NCI-H1694 (cell line): ENCODE data around the gene ZCWPW1.

Experiments used
- DNase-seq: peaks from one replicate; lab custom pipeline; 2025; lab: John Stamatoyannopoulos, UW

The ZCWPW1 gene

GRCh38 chr7:100432053-100432452, 3.5 kb upstream of the ZCWPW1 start:
- no peak for DNase-seq

- no peak for DNase-seq
These were observed 2.8 kb upstream of the ZCWPW1 start for GRCh38 chr7:100431286-100431735.

- no peak for DNase-seq
These were observed 2.2 kb upstream of the ZCWPW1 start for GRCh38 chr7:100430493-100431285.

- peak; percentile 94 for DNase-seq
These were observed 1.4 kb upstream of the ZCWPW1 start, which contains the start of gene MEPCE for GRCh38 chr7:100429637-100430492. TSS of gene MEPCE (plus strand) at chr7:100429831. CDS start at chr7:100430019, 188 bp downstream.

- peak; percentile 99 for DNase-seq
These were observed 599 bp upstream of the ZCWPW1 start for GRCh38 chr7:100428967-100429636.

GRCh38 chr7:100427762-100428198, 723 bp downstream of the ZCWPW1 start:
- DNase-seq, result no peak

GRCh38 chr7:100426516-100426915, 2.0 kb downstream of the ZCWPW1 start:
- DNase-seq, result no peak

- no peak for DNase-seq
These were observed 3.2 kb downstream of the ZCWPW1 start for GRCh38 chr7:100425347-100425746.

- no peak for DNase-seq
These were observed 5.2 kb downstream of the ZCWPW1 start for GRCh38 chr7:100423315-100423714.

- DNase-seq, result no peak
These were observed 8.8 kb downstream of the ZCWPW1 start for GRCh38 chr7:100419660-100420226.

GRCh38 chr7:100418930-100419659, 9.4 kb downstream of the ZCWPW1 start:
- DNase-seq, result no peak

- DNase-seq, result no peak
These were observed 13.1 kb downstream of the ZCWPW1 start for GRCh38 chr7:100415448-100415847.

GRCh38 chr7:100413889-100414288, 14.6 kb downstream of the ZCWPW1 start:
- no peak for DNase-seq

GRCh38 chr7:100413346-100413745, 15.2 kb downstream of the ZCWPW1 start:
- DNase-seq, result no peak

GRCh38 chr7:100411101-100411500, 17.4 kb downstream of the ZCWPW1 start:
- no peak for DNase-seq

- DNase-seq, result peak; percentile 66
These were observed 21.0 kb downstream of the ZCWPW1 start for GRCh38 chr7:100407285-100408180.

- no peak for DNase-seq
These were observed 21.7 kb downstream of the ZCWPW1 start for GRCh38 chr7:100406767-100407166.

GRCh38 chr7:100402241-100402640, 26.3 kb downstream of the ZCWPW1 start:
- DNase-seq, result no peak

- no peak for DNase-seq
These were observed 26.7 kb downstream of the ZCWPW1 start for GRCh38 chr7:100401811-100402210.

- no peak for DNase-seq
These were observed 27.8 kb downstream of the ZCWPW1 start for GRCh38 chr7:100400656-100401055.
